HG03103 (cell line): ENCODE measurements around the gene OSCAR.
"Not testable (repeated sequence)": the region's sequence is repeated elsewhere in the genome, so short reads cannot be mapped to it uniquely, and the experiment has no call there.

ENCODE experiments used
- ATAC-seq: cut with Tn5 transposase; IDR thresholded peaks from one replicate; pipeline ENCODE4 v1.9.1; 2021; ENCODE audit warnings: low read depth; ENCODE audit not compliant: unreplicated experiment

OSCAR gene

GRCh38 chr19:54095859-54096616, 4.6 kb downstream of the OSCAR start:
- not testable (repeated sequence) for ATAC-seq

- ATAC-seq = no peak
Observed at GRCh38 chr19:54095136-54095858, 5.3 kb downstream of the OSCAR start.

- ATAC-seq = no peak
Observed at GRCh38 chr19:54094426-54095000, 6.1 kb downstream of the OSCAR start.

DNA sequence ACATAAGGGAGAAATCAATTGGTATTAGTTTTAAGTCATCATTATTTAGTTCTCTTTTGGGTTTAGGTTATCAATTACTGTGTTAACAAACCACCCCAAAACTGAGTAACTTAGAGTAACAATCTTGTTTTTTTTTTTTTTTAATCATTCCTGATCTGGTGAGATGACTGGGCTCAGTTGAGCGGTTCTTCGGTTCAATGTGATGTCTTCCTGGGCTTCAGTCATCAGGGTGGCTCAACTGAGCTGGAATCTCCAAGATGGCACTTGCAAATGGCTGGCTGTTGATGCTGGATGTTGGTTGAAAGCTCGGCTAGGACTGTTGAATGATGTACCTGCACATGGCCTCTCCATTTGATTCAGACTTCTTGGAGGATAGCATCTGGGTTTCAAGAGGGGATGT, 16.2 kb downstream of the OSCAR start:
- no peak for ATAC-seq

DNA sequence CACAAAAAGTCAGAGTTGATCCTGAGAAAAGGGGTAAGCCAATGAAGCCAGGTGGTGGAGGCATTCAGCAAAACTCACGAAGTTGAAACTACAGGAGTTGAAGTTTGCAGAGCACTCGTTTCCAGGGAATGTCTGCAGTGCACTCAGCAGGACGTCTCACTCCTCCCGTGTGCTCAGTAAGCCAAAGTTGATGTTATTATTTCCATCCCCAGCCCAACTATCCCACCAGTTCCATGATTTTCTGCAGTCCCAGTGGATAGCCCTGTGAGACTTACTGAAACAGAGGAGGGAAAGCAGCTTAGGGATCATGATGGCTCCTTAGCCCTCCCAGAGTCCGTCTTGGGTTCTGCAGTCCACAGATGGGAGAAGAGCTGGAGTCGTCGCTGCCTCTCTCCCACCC, 19.6 kb downstream of the OSCAR start, which contains the start of gene TARM1:
TSS of gene TARM1 (minus strand) at position 334 of the 400 bp plus-strand sequence. CDS start at position 309, 25 bp downstream.
- ATAC-seq = no peak

DNA sequence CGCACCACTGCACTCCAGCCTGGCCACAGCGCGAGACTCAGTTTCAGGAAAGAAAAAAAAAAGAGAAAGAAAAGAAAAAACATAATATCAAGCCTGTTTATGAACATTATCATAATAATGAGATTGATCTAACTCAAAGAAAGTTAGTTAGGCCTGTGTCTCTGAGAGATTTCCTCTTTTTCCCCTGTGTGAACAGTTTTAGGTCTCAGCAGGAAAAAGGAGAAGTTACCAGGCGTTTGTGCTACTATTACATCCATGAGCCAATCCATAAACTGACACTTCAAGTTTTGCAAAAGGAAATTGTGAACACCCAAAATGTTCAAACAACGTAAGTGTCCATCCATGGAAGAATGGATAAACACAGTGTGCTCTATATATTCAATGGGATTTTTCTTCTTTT, 23.3 kb downstream of the OSCAR start:
- no peak for ATAC-seq

DNA sequence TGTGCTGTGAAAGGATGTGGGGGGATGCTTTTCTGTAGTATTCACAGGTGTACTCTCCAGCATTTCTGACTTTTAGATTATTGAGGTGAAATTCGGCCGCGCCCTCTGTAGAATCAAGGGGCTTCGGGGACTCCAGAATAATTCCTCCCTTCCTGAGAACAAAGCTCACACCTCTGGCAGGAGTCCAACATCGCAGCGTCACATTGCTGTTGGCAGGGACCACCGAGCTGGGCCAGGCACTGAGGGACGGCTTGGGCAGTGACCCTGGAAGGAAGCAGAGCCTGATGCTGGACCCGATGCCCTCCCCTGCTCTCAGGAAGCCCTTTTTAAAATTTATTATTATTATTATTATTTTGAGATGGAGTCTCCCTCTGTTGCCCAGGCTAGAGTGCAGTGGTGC, 25.8 kb downstream of the OSCAR start:
- ATAC-seq = no peak

DNA sequence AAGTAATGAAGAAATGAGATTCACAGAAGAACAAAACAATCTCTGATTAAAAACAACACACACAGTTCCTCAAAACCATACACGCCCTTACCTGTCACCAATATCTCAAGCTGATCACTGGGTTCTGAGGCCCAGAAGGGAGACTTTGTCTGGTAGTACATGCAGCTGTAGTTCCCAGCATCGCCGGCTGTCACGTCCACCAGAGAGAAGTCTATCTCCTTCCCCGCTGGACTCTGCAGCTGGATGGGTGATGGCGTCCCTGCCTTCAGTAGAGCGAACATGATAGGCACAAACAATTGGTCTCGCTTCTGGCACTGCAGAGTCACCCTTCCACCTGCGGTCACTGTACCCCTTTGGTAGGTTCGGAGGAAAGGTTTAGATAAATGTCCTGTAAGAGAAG, 26.8 kb downstream of the OSCAR start:
- no peak for ATAC-seq

GRCh38 chr19:54069470-54069869, 31.1 kb downstream of the OSCAR start:
- ATAC-seq = no peak

DNA sequence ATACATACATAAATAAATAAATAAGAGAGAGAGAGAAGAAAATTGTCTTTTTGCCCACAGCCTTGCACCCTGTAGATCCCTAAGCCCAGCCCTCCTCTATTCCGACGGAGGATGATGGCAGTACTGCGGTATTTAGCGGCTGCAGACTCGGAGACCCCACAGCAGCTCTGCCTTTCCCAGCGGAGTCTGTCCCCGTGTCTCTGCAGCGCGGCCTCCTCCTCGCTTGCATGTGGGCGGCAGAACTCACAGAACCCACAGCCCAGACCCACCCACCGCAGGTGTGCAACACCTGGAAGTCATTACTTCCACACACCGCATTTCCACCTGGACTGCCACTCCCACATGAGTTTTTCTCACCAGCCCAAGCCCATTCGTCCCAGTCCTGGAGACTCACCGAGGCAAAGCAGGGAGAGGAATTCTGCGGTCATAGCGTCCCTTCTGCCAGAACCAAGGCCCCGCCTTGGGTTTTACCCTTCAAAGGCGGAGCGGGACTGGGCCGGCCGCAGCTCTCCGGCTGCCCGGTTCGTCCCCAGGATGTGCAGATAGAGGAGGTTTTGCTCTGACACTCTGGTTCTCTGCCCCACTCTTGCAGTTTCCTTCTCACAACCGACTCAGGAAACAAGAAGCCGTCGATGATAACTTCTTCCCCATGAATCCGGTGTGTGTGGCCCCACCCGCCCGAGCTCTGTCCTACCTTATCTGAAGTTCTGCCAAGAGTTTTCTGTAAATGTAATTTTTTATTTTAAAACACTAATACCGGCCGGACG, 37.1 kb downstream of the OSCAR start, which contains the start of gene VSTM1:
TSS of gene VSTM1 (minus strand) at position 548 of the 767 bp plus-strand sequence. CDS start at position 428, 120 bp downstream.
- no peak for ATAC-seq

DNA sequence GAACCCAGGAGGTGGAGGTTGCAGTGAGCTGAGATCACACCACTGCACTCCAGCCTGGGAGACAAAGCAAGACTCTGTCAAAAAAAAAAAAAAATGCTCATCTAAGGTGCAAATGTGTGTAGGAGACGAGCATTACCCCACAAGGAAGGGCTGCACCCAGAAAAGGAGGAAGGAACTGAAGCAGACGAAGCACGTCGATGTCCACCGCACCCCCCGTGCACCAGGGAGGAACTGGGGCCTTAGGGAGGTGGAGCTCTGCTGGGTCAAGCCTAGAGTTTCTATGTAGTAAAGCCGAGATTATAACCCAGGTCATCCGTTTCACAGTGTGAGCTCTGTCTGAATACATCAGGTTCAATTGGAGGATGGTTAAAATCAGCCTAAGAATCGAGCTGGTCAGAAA, 38.0 kb downstream of the OSCAR start:
- ATAC-seq = no peak

DNA sequence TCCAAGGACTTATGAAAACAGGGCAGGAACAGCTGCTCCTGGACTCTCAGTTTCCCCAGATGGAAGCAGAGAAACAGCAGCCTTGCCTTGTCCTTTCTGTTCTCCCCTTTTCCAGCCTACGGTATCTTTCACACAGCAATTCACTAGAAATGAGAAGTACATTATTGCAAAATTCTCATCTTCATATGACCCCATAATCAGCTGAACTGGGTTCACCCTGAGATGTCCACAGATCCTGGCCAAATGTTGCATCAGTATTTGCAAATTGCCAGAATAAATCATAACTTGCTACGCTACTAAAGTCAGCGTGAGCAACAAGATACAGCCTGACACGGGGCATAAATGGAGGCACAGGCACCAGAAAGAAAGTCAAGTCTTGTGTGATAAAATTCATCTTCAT, 53.0 kb downstream of the OSCAR start:
- ATAC-seq = no peak

- no peak for ATAC-seq
Observed at GRCh38 chr19:54045771-54046170, 54.8 kb downstream of the OSCAR start.
